K562 (cell line): Measurements from ENCODE around the gene PIP5K1B. TPM values are rescaled to one million over a fixed set of nuclear protein-coding genes. Genes with fewer than 3 reads are reported as not detected.

Experiments
- CBX3 ChIP-seq, 2 experiments: IDR thresholded peaks; 1 replicate in 1 of 2; 2 replicates in 1 of 2; pipeline ENCODE4 v1.6.1; 2012; ENCODE audit warnings: inconsistent platforms in 2 of 2, low read length in 2 of 2, borderline replicate concordance in 1 of 2, control low read depth in 1 of 2
- CEBPB ChIP-seq: fragments of 450-650 bp; IDR thresholded peaks from 2 replicates; pipeline ENCODE4 v1.6.1; 2016; ENCODE audit warnings: missing genetic modification characterization, missing compliant biosample characterization
- CEBPG ChIP-seq, 3 experiments: fragments of 200-800 bp in 1 of 3; sonication (Bioruptor generic) in 1 of 3; sonication (generic) in 1 of 3; formaldehyde crosslinking in 1 of 3; IDR thresholded peaks in 2 of 3; conservative IDR thresholded peaks in 1 of 3; 2 replicates each; pipeline versions ENCODE4 v1.6.1 to v1.8.0; 2016 to 2022; ENCODE audit warnings: missing compliant biosample characterization in 2 of 3, missing genetic modification characterization in 2 of 3, mild to moderate bottlenecking in 1 of 3, missing genetic modification reagents in 1 of 3
- FOXA1 ChIP-seq: fragments of 450-650 bp; IDR thresholded peaks from 2 replicates; pipeline ENCODE4 v1.6.1; 2016; ENCODE audit warnings: mild to moderate bottlenecking, borderline replicate concordance
- IFI16 ChIP-seq: fragments of 250-450 bp; sonication (Bioruptor Pico); IDR thresholded peaks from 2 replicates; pipeline ENCODE4 v2.1.2; 2022; ENCODE audit warnings: mild to moderate bottlenecking, inconsistent platforms
- POLR2AphosphoS2 ChIP-seq: IDR thresholded peaks from 2 replicates; pipeline ENCODE4 v1.6.1; 2012; ENCODE audit warnings: low read length, improper control_type of control experiment
- POLR2B ChIP-seq: fragments of 450-650 bp; IDR thresholded peaks from 2 replicates; pipeline ENCODE4 v1.6.1; 2018; ENCODE audit warnings: low read depth; ENCODE audit not compliant: partially characterized antibody
- TAL1 ChIP-seq: fragments of 450-650 bp; IDR thresholded peaks from 2 replicates; pipeline ENCODE4 v1.6.1; 2016; ENCODE audit warnings: mild to moderate bottlenecking
- TRIM28 ChIP-seq: fragments of 450-650 bp; IDR thresholded peaks from 2 replicates; pipeline ENCODE4 v1.6.1; 2017
- ZNF212 ChIP-seq: fragments of 450-650 bp; formaldehyde crosslinking; IDR thresholded peaks from 2 replicates; pipeline ENCODE4 v1.4.0; 2020; ENCODE audit warnings: mild to moderate bottlenecking
- ZNF408 ChIP-seq: fragments of 250-450 bp; sonication (Bioruptor Pico); IDR thresholded peaks from 2 replicates; pipeline ENCODE4 v1.4.0; 2020; ENCODE audit warnings: low read depth, mild to moderate bottlenecking, moderate library complexity
- polyA plus RNA-seq, 8 experiments: library from polyadenylated mRNA; depleted of rRNA in 4 of 8; stranded (reverse) in 5 of 8; unstranded in 3 of 8; fragments of >200 nt; fragmentation: Nextera tagmentation in 2 of 8; fragmentation: Illumina TruSeq in 1 of 8; extraction: Ambion mirVana in 2 of 8; extraction: Trizol in 1 of 8; gene quantifications; 2 replicates each; pipeline versions ENCODE4 v1.2.1 to v1.2.3, GENCODE V29; 2011 to 2014; ENCODE audit warnings: inconsistent platforms in 1 of 8, missing spikeins in 1 of 8
- total RNA-seq, 7 experiments: library from RNA; depleted of rRNA in 6 of 7; stranded (reverse); fragments of >200 nt in 6 of 7; fragmentation: Illumina TruSeq in 2 of 7; extraction: Trizol in 2 of 7; gene quantifications; 2 replicates each; pipeline versions ENCODE4 v1.2.1 to v1.2.3, GENCODE V29; 2011 to 2021; ENCODE audit warnings: low replicate concordance in 1 of 7
- TF ChIP-seq, protein P1 (sequence below), 2 experiments: fragments of 450-650 bp in 1 of 2; sonication (generic) in 1 of 2; formaldehyde crosslinking in 1 of 2; IDR thresholded peaks in 1 of 2; conservative IDR thresholded peaks in 1 of 2; 2 replicates each; pipeline versions ENCODE4 v1.6.1 to v1.8.1; 2016 to 2023; ENCODE audit warnings: mild to moderate bottlenecking in 2 of 2, moderate library complexity in 2 of 2, inconsistent platforms in 1 of 2, missing genetic modification reagents in 1 of 2
- TF ChIP-seq, protein P2 (sequence below): sonication (generic); formaldehyde crosslinking; IDR thresholded peaks from 2 replicates; pipeline ENCODE4 v1.8.1; 2023; ENCODE audit warnings: mild to moderate bottlenecking, missing genetic modification reagents
- TF ChIP-seq, protein P3 (sequence below): IDR thresholded peaks from 2 replicates; pipeline ENCODE4 v1.6.1; 2011; ENCODE audit warnings: borderline replicate concordance, low read depth, mild to moderate bottlenecking, moderate library complexity, low read length; ENCODE audit not compliant: insufficient read depth, poor library complexity, severe bottlenecking
- TF ChIP-seq, protein P4 (sequence below): fragments of 250-450 bp; sonication (Bioruptor Pico); IDR thresholded peaks from 2 replicates; pipeline ENCODE4 v1.8.0; 2021; ENCODE audit warnings: moderate library complexity, mild to moderate bottlenecking, inconsistent platforms
- TF ChIP-seq, protein P5 (sequence below): fragments of 450-650 bp; IDR thresholded peaks from 2 replicates; pipeline ENCODE4 v1.6.1; 2016; ENCODE audit warnings: missing biosample characterization, missing genetic modification characterization

Gene PIP5K1B
- total and polyA plus RNA-seq, 9 of the 15 experiments (the other 6 are each of a cell fraction or from before 2014, with no cell fraction given): 3.1 to 12.9 (median 7.4) TPM

DNA sequence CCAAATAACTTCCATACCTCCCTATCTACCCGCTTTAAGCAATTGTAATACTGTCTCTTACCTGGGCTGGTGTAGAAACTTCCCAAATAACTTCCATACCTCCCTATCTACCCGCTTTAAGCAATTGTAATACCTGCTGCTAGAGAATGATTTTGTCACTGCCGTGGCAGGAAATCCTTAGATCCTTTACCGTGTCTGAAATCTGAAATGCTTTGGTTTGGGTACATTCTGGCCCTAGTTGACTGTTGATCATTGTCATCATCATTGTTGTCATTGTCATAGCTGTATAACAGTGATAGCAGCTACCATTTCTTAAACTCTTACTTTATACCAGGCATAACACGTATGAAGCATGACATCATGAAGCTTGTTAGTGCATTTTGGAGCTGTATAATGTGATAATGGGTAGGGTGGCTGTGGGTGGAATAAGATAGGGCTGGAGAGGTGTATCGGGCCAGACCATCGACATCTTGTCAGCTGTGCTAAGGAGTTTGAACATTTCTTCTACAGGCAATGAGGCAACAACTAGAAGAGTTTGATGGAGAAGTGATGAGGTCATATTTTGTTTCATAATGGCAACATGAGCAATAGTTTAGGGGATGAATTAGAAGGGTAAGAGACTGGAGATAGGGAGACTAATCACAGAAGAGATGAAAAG is 15.7 kb downstream of the PIP5K1B start (continued):
- no peak for TF ChIP-seq CBX3 (IDR thresholded peaks at IDR 0.05; ENCODE audit: borderline replicate concordance in 1 of 2, low read length in 2 of 2)
- TF ChIP-seq, protein P1, sequence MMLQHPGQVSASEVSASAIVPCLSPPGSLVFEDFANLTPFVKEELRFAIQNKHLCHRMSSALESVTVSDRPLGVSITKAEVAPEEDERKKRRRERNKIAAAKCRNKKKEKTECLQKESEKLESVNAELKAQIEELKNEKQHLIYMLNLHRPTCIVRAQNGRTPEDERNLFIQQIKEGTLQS (IDR thresholded peaks at IDR 0.05): peak; percentile 94
- TF ChIP-seq, protein P1 (CRISPR knock-in tag; conservative IDR thresholded peaks at IDR 0.05): no peak
- TF ChIP-seq FOXA1: no peak
- TF ChIP-seq, protein P2, sequence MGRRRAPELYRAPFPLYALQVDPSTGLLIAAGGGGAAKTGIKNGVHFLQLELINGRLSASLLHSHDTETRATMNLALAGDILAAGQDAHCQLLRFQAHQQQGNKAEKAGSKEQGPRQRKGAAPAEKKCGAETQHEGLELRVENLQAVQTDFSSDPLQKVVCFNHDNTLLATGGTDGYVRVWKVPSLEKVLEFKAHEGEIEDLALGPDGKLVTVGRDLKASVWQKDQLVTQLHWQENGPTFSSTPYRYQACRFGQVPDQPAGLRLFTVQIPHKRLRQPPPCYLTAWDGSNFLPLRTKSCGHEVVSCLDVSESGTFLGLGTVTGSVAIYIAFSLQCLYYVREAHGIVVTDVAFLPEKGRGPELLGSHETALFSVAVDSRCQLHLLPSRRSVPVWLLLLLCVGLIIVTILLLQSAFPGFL (CRISPR knock-in tag): no peak
- peak; percentile 67 for TF ChIP-seq CEBPB (tag)
- no peak for TF ChIP-seq IFI16 (CRISPR knock-in tag)
- TF ChIP-seq ZNF408 (CRISPR knock-in tag): no peak
- TF ChIP-seq POLR2AphosphoS2: no peak
- TF ChIP-seq, protein P3, sequence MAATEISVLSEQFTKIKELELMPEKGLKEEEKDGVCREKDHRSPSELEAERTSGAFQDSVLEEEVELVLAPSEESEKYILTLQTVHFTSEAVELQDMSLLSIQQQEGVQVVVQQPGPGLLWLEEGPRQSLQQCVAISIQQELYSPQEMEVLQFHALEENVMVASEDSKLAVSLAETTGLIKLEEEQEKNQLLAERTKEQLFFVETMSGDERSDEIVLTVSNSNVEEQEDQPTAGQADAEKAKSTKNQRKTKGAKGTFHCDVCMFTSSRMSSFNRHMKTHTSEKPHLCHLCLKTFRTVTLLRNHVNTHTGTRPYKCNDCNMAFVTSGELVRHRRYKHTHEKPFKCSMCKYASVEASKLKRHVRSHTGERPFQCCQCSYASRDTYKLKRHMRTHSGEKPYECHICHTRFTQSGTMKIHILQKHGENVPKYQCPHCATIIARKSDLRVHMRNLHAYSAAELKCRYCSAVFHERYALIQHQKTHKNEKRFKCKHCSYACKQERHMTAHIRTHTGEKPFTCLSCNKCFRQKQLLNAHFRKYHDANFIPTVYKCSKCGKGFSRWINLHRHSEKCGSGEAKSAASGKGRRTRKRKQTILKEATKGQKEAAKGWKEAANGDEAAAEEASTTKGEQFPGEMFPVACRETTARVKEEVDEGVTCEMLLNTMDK: no peak
- TF ChIP-seq, protein P4, sequence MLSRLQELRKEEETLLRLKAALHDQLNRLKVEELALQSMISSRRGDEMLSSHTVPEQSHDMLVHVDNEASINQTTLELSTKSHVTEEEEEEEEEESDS (CRISPR knock-in tag): no peak
- no peak for TF ChIP-seq ZNF212
- TF ChIP-seq, protein P5, sequence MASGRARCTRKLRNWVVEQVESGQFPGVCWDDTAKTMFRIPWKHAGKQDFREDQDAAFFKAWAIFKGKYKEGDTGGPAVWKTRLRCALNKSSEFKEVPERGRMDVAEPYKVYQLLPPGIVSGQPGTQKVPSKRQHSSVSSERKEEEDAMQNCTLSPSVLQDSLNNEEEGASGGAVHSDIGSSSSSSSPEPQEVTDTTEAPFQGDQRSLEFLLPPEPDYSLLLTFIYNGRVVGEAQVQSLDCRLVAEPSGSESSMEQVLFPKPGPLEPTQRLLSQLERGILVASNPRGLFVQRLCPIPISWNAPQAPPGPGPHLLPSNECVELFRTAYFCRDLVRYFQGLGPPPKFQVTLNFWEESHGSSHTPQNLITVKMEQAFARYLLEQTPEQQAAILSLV (tag): no peak
- no peak for TF ChIP-seq CEBPG (CRISPR knock-in tag; IDR thresholded peaks at IDR 0.05)
- peak; percentile 15 to 64; a peak in 2 of 4 replicates for TF ChIP-seq CEBPG (tag; conservative IDR thresholded peaks at IDR 0.05 in 1 of 2, IDR thresholded peaks at IDR 0.05 in 1 of 2)
- no peak for TF ChIP-seq TRIM28
- peak; percentile 80 for TF ChIP-seq TAL1
- no peak for TF ChIP-seq POLR2B
